ENCODE measurements around the gene MRPS14. TPM values are rescaled to one million over a fixed set of nuclear protein-coding genes. Genes with fewer than 3 reads are reported as not detected.

The MRPS14 gene
- total RNA-seq, 1 experiment from 2014 or later = 29.4 TPM

DNA sequence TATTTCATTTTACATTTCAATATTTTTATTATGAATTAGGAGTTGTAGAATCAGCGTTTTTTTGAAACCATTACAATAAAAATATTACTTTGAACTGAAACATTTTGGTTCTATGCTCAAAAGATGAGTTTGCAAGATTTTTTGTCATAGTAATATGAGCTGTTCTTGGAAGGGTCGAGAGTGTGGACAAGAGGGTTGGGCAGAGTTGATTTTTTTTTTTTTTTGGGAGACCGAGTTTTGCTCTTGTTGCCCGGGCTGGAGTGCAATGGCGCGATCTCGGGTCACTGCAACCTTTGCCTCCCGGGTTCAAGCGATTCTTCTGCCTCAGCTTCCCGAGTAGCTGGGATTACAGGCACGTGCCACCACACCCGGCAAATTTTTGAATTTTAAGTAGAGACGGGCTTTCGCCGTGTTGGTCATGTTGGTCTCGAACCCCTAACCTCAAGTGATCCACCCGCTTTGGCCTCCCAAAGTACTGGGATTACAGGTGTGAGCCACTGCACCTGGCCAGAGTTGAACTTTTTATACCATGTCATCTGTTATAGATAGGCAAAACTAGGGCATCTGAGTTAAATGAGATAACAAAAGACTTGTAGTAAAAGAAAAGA is 20.2 kb downstream of the MRPS14 start:
- Histone ChIP-seq H3K4me3 (replicated peaks in 1 of 2; ENCODE audit: low read depth in 1 of 2, low read length in 2 of 2) (no peak overlapping the region), H4K20me1 (ENCODE audit: insufficient read depth) (peaks cover 30% of the 10 kb centered on the region; the same call in 1 of the 2 replicates), H3K9me3 (ENCODE audit: control insufficient read depth in 1 of 2, insufficient read depth in 1 of 2, low read depth in 1 of 2, low read length in 2 of 2) (no peaks in the 10 kb centered on the region), H3K36me3 (ENCODE audit: control insufficient read depth in 1 of 2, insufficient read depth in 2 of 2, low read length in 2 of 2) (peaks cover 20 to 28% of the 10 kb centered on the region in 2 experiments), H3K27me3 (ENCODE audit: insufficient read depth, low read length) (no peaks in the 10 kb centered on the region), H3K9ac (ENCODE audit: low read length) (no peak overlapping the region), H2AFZ (ENCODE audit: low read depth, low read length, poor library complexity, severe bottlenecking) (no peak overlapping the region), H3K79me2 (ENCODE audit: insufficient read depth, low read length) (peaks cover 82% of the 10 kb centered on the region), H3K27ac (ENCODE audit: low read depth, low read length) (no peak overlapping the region), H3K4me1 (ENCODE audit: control insufficient read depth in 1 of 2, insufficient read depth in 2 of 2, low read length in 2 of 2) (peaks cover 8 to 24% of the 10 kb centered on the region in 2 experiments), H3K4me2 (ENCODE audit: low read length) (no peak overlapping the region), H3K9me2 (ENCODE audit: insufficient read depth) (no peaks in the 10 kb centered on the region)
- no TSS peak for BruUV-seq (replicated peaks)
- RAD21 ChIA-PET (ENCODE audit: low non-redundant PET in 1 of 2, low total read pairs in 2 of 2, uncharacterized antibody in 2 of 2, unreplicated experiment in 2 of 2) = no interaction called here
- CTCF ChIA-PET = no interaction called here
- TF ChIP-seq CEBPB (IDR thresholded peaks at IDR 0.05; ENCODE audit: low read depth) = no peak
- TF ChIP-seq TCF7L2 (IDR thresholded peaks at IDR 0.05; ENCODE audit: borderline replicate concordance, extremely low read depth, insufficient read depth, insufficient read length) = no peak
- POLR2A ChIA-PET = interaction anchor here (0.8 kb wide), 1 partner anchor 233 kb away, joined by 3 read pairs; no protein-coding TSS in a partner anchor
- DNase-seq (ENCODE audit: low read depth, low spot score) = no peak
- intact Hi-C loops (cut with micrococcal nuclease) = no loop called here
- ATAC-seq = no peak

DNA sequence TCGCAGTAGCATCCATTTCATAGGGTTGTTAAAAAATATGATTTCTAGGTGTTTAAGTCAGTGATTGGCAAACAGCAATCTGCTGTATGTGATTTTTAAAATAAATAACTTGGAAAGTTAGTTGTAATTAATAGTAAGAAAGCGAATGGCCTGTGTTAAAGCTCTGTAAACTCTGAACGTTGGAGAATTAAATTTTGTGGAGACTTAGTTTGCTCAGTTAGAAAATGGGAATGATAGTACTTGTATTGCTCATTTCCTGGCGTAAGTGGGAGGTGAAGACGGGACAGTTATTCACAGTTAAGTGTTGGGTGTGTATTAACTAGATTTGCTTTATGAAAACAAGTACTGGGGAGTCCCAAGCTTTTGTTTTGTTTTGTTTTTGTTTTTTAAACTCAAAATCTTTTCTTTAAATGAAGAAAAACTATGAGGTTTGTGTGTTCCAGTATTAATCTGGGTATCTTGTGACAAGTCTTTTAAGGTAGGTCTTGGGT is 22.5 kb downstream of the MRPS14 start:
- POLR2A ChIA-PET = interaction anchor here (1.1 to 2.6 kb wide), 3 partner anchors 22 to 225 kb away, joined by 3 to 21 read pairs (median 5); partner anchors contain the start of gene MRPS14
- CTCF ChIA-PET = no interaction called here
- Histone ChIP-seq H3K79me2 (ENCODE audit: insufficient read depth, low read length) (peaks cover 67% of the 10 kb centered on the region), H2AFZ (ENCODE audit: low read depth, low read length, poor library complexity, severe bottlenecking) (no peak overlapping the region), H4K20me1 (ENCODE audit: insufficient read depth) (peaks cover 24% of the 10 kb centered on the region; the same call in 1 of the 2 replicates), H3K9ac (ENCODE audit: low read length) (peak overlapping the region; percentile 99), H3K4me1 (ENCODE audit: control insufficient read depth in 1 of 2, insufficient read depth in 2 of 2, low read length in 2 of 2) (peaks cover 8 to 32% of the 10 kb centered on the region in 2 experiments), H3K9me3 (ENCODE audit: control insufficient read depth in 1 of 2, insufficient read depth in 1 of 2, low read depth in 1 of 2, low read length in 2 of 2) (no peaks in the 10 kb centered on the region), H3K36me3 (ENCODE audit: control insufficient read depth in 1 of 2, insufficient read depth in 2 of 2, low read length in 2 of 2) (peaks cover 2 to 5% of the 10 kb centered on the region in 2 experiments; a peak in 3 of 4 replicates), H3K4me3 (replicated peaks in 1 of 2; ENCODE audit: low read depth in 1 of 2, low read length in 2 of 2) (peak overlapping the region; percentile 83 to 96), H3K4me2 (ENCODE audit: low read length) (peak overlapping the region; percentile 91), H3K27ac (ENCODE audit: low read depth, low read length) (peak overlapping the region; percentile 77), H3K9me2 (ENCODE audit: insufficient read depth) (no peaks in the 10 kb centered on the region), H3K27me3 (ENCODE audit: insufficient read depth, low read length) (no peaks in the 10 kb centered on the region)
- DNase-seq (ENCODE audit: low read depth, low spot score) = no peak
- RAD21 ChIA-PET (ENCODE audit: low non-redundant PET in 1 of 2, low total read pairs in 2 of 2, uncharacterized antibody in 2 of 2, unreplicated experiment in 2 of 2) = interaction anchor here in 1 of 2 experiments (1.1 kb wide), 1 partner anchor 125 kb away, joined by 3 read pairs; no protein-coding TSS in a partner anchor
- no TSS peak for BruUV-seq (replicated peaks)
- intact Hi-C loops (cut with micrococcal nuclease) = no loop called here
- no peak for ATAC-seq
- TF ChIP-seq, protein P1, sequence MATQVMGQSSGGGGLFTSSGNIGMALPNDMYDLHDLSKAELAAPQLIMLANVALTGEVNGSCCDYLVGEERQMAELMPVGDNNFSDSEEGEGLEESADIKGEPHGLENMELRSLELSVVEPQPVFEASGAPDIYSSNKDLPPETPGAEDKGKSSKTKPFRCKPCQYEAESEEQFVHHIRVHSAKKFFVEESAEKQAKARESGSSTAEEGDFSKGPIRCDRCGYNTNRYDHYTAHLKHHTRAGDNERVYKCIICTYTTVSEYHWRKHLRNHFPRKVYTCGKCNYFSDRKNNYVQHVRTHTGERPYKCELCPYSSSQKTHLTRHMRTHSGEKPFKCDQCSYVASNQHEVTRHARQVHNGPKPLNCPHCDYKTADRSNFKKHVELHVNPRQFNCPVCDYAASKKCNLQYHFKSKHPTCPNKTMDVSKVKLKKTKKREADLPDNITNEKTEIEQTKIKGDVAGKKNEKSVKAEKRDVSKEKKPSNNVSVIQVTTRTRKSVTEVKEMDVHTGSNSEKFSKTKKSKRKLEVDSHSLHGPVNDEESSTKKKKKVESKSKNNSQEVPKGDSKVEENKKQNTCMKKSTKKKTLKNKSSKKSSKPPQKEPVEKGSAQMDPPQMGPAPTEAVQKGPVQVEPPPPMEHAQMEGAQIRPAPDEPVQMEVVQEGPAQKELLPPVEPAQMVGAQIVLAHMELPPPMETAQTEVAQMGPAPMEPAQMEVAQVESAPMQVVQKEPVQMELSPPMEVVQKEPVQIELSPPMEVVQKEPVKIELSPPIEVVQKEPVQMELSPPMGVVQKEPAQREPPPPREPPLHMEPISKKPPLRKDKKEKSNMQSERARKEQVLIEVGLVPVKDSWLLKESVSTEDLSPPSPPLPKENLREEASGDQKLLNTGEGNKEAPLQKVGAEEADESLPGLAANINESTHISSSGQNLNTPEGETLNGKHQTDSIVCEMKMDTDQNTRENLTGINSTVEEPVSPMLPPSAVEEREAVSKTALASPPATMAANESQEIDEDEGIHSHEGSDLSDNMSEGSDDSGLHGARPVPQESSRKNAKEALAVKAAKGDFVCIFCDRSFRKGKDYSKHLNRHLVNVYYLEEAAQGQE (IDR thresholded peaks at IDR 0.05; ENCODE audit: low read depth) = no peak
- TF ChIP-seq CTCF (IDR thresholded peaks at IDR 0.05 in 2 of 3, conservative IDR thresholded peaks at IDR 0.05 in 1 of 3; ENCODE audit: borderline replicate concordance in 1 of 3, insufficient read depth in 1 of 3, low read depth in 2 of 3, low read length in 2 of 3) (no peak), ZFX (IDR thresholded peaks at IDR 0.05) (no peak), EZH2 (IDR thresholded peaks at IDR 0.05) (no peak), RAD21 (IDR thresholded peaks at IDR 0.05; ENCODE audit: low read depth) (no peak), YY1 (IDR thresholded peaks at IDR 0.05; ENCODE audit: extremely low read depth, insufficient replicate concordance, low read depth, low read length) (no peak), CBX3 (IDR thresholded peaks at IDR 0.05; ENCODE audit: low read depth) (no peak), FOSL1 (IDR thresholded peaks at IDR 0.05; ENCODE audit: low read depth) (no peak), POLR2AphosphoS5 (IDR thresholded peaks at IDR 0.05; ENCODE audit: low read depth, low read length) (no peak)
- TF ChIP-seq, protein P2, sequence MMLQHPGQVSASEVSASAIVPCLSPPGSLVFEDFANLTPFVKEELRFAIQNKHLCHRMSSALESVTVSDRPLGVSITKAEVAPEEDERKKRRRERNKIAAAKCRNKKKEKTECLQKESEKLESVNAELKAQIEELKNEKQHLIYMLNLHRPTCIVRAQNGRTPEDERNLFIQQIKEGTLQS (IDR thresholded peaks at IDR 0.05) = no peak
- TF ChIP-seq, protein P3, sequence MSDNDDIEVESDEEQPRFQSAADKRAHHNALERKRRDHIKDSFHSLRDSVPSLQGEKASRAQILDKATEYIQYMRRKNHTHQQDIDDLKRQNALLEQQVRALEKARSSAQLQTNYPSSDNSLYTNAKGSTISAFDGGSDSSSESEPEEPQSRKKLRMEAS (IDR thresholded peaks at IDR 0.05) = no peak

Measured in HCT116 (cell line).